Stimulated activated naive CD8-positive, alpha-beta T cell treated with anti-CD3 and anti-CD28 coated beads, Interleukin-15, Interleukin-2, amounts not matched to agents 100 U/mL and 50 U/mL, for 24 hours (primary cell): ENCODE measurements around the gene PATL2.
"Not testable (repeated sequence)": the region's sequence is repeated elsewhere in the genome, so short reads cannot be mapped to it uniquely, and the experiment has no call there.

Source experiments
- ATAC-seq: fragments of 150-1000 bp; cut with Tn5 transposase; one replicate; pipeline ENCODE4 v1.10.0; 2021
- DNase-seq: peaks from one replicate; pipeline ENCODE4 v3.0.0; 2021

The PATL2 gene

DNA sequence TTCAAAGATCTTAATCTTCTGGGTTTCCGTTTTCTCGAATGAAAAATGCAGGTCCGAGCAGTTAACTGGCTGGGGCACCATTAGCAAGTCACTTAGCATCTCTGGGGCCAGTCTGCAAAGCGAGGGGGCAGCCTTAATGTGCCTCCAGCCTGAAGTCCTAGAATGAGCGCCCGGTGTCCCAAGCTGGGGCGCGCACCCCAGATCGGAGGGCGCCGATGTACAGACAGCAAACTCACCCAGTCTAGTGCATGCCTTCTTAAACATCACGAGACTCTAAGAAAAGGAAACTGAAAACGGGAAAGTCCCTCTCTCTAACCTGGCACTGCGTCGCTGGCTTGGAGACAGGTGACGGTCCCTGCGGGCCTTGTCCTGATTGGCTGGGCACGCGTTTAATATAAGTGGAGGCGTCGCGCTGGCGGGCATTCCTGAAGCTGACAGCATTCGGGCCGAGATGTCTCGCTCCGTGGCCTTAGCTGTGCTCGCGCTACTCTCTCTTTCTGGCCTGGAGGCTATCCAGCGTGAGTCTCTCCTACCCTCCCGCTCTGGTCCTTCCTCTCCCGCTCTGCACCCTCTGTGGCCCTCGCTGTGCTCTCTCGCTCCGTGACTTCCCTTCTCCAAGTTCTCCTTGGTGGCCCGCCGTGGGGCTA, at the start of gene PATL2, which contains the start of gene B2M:
Gene PATL2, minus strand, starts transcription at position 228 of the 647 bp plus-strand sequence. CDS start 34,833 bp downstream, outside the sequence.
Gene B2M, plus strand, starts transcription at position 422 of the 647 bp plus-strand sequence. Its CDS starts 30 bp downstream, at position 452.
- ATAC-seq (peak; percentile 93), DNase-seq (peak; percentile 93)

DNA sequence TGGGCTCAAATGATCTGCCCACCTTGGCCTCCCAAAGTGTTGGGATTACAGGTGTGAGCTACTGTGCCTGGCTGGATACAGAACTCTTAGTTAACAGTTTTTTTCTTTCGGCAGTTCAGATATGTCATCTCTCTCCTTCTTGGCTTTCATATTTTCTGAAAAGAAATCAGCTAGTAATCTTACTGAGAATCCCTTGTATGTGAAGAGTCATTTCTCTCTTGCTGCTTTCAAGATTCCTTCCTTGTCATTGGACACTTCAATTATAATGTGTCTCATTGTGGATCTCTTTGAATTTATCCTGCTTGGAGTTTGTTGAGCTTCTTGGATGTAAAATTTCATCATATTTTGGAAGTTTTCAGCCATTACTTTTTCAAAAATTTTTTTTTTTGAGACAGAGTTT, 42.2 kb upstream of the PATL2 start:
- ATAC-seq (no peak), DNase-seq (no peak)

DNA sequence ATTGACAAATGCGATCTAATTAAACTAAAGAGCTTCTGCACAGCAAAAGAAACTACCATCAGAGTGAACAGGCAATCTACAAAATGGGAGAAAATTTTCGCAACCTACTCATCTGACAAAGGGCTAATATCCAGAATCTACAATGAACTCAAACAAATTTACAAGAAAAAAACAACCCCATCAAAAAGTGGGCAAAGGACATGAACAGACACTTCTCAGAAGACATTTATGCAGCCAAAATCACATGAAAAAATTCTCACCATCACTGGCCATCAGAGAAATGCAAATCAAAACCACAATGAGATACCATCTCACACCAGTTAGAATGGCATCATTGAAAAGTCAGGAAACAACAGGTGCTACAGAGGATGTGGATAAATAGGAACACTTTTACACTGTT, 32.3 kb upstream of the PATL2 start:
- not testable (repeated sequence) for ATAC-seq

GRCh38 chr15:44739222-44739847, 28.2 kb upstream of the PATL2 start:
- ATAC-seq: not testable (repeated sequence)

More for the DNA sequence above, 32.3 kb upstream of the PATL2 start:
- DNase-seq: not testable (repeated sequence)

GRCh38 chr15:44738340-44738984, 27.3 kb upstream of the PATL2 start:
- no peak for DNase-seq

More at GRCh38 chr15:44739222-44739847, 28.2 kb upstream of the PATL2 start:
- DNase-seq: not testable (repeated sequence)

DNA sequence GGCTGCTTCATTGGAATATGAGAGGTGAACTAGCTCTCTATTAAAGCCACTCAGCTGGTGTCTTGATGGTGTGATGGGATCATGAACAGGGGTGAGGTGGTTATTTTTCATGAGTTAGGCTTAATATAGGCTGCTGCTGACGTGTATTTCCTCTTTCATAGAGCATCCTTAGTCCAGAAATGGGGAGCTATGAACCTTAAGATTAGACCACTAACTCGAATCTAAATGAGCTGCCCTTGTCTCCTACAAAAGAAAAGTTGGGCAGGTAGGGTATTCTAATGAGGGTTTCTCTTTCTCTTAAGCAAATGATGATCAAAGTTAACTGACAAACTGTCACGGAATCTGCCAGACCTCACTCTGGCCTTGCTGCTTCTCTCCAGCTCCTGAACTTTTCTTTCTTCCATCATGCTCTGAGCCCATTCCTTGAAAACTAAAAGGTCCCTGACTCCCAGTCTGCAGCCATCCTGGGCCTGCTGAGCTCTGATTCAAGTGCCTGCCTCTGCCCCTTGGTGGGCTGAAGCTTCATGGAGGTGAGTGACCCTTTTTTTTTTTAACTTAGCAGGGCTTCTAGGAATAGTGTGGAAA, 25.1 kb upstream of the PATL2 start, which contains the start of gene TRIM69:
Gene TRIM69, plus strand, starts transcription at position 348 of the 585 bp plus-strand sequence. Its CDS starts 177 bp downstream, at position 525.
- no peak for DNase-seq
- ATAC-seq: peak; percentile 57

More at GRCh38 chr15:44738340-44738984, 27.3 kb upstream of the PATL2 start:
- ATAC-seq: no peak

DNA sequence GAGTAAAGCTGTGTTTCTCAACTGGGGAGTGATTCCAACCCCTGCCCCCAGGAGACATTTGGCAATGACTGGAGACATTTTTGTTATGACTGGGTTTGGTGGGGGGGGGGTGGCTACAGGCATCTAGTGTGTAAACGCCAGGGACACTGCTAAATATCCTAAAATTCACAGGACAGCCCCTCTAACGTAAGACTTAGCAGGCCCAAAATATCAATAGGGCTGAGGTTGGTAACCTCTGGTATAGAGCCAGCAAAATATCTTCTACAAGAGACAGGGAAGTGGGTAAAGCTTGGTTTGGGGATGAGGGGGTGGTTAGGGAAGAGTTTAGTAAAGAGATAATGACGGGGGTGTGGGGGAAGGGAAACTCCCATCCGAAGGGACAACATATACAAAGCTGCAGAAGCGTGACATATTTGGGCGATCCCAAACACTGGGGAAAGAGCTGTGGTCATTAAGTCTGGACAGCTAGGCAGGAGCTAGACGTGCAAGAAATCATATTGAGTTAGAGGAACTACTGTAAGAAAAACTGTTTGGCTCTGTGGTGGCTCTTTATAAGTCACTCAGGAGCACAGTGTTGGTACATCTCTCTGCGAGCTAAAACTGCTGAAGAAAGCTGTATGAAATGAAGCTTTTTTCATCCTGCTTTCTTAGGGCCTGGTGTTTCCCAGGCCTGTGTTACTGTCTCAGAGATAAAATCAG, 24.5 kb upstream of the PATL2 start:
- DNase-seq: peak; percentile 63
- ATAC-seq: peak; percentile 83

GRCh38 chr15:44734839-44735481, 23.8 kb upstream of the PATL2 start:
- ATAC-seq: no peak

GRCh38 chr15:44729408-44730127, 18.4 kb upstream of the PATL2 start:
- DNase-seq (peak; percentile 58), ATAC-seq (no peak)

More at GRCh38 chr15:44734839-44735481, 23.8 kb upstream of the PATL2 start:
- DNase-seq: no peak

DNA sequence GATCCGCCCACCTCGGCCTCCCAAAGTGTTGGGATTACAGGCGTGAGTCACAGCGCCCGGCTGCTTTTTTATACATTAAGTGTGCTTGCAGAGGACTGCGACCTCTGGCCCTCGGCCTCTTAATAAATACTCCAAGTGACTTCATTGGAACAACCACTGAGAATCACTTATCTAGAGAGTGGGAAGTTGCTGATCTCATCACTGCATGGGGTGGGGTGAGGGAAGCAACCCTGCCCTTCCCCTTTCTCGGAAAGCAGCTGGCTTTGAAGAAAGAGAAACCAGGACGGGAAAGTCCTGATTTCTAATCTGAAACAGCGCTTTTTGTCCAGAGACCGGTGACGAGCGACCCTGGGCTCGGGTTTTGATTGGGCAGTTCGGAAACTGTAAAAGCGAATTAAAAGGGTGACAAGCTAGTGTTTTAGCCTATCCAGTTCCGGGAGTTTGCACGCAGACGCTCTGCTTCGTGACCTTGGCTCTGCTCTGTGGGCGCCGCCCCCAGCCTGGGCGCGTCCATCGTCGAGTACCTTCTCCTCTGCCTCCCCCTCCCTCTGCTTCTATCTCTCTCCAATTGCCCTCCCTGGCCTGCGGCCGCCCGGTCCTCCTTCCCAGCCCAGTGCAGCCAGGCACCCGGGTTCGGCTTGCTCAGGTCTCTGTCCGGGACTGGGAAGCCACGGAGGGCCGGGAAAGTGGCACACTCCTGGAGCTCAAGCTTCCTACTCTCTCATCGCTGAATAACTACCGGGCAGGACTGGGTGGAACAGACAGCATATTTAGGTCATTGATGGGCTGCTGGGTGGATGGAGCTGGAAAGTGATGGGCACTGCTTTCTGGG, 17.7 kb upstream of the PATL2 start:
- ATAC-seq: peak; percentile 85

DNA sequence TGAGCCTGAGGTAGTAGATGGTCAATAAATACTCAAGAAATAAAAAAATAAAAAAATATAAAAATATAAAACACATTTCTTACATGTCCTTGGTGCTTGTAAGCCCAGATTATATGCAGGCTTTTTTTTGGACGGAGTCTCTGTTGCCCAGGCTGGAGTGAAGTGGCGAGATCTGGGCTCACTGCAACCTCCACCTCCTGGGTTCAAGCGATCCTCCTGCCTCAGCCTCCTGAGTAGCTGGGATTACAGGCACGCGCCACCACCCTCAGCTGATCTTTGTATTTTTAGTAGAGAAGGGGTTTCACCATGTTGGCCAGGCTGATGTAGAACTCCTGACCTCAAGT, 17.1 kb upstream of the PATL2 start:
- not testable (repeated sequence) for ATAC-seq, DNase-seq

More for the DNA sequence above, 17.7 kb upstream of the PATL2 start:
- peak; percentile 90 for DNase-seq

- DNase-seq: no peak
- no peak for ATAC-seq
Observed at GRCh38 chr15:44727485-44728231, 16.5 kb upstream of the PATL2 start.

- peak; percentile 62 for ATAC-seq
Observed at GRCh38 chr15:44726568-44727484, 15.7 kb upstream of the PATL2 start.

GRCh38 chr15:44726136-44726535, 15.0 kb upstream of the PATL2 start:
- DNase-seq (no peak), ATAC-seq (no peak)

More at GRCh38 chr15:44726568-44727484, 15.7 kb upstream of the PATL2 start:
- DNase-seq: peak; percentile 69

GRCh38 chr15:44722011-44722410, 10.9 kb upstream of the PATL2 start:
- DNase-seq: no peak
- no peak for ATAC-seq

- DNase-seq: no peak
- no peak for ATAC-seq
Observed at GRCh38 chr15:44720460-44721176, 9.5 kb upstream of the PATL2 start.

DNA sequence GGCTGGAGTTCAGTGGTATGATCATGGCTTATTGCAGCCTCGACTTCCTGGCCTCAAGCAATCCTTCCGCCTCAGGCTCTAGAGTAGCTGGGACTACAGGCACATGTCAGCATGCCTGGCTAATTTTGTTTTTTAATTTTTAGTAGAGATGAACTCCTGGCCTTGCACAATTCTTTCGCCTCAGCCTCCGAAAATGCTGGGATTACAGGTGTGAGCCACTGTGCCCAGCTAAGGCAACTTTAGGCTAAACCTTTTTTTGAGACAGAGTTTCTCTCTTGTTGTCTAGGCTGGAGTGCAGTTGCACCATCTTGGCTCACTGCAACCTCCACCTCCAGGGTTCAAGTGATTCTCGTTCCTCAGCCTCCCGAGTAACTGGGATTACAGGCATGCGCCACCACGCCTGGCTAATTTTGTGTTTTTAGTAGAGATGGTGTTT, 8.9 kb upstream of the PATL2 start:
- not testable (repeated sequence) for ATAC-seq

More for the DNA sequence above, 8.9 kb upstream of the PATL2 start:
- peak; percentile 49 for DNase-seq
